Mesendoderm (in vitro differentiated cells): ENCODE results near the gene MOB3A.
"Not testable (repeated sequence)": the region's sequence is repeated elsewhere in the genome, so short reads cannot be mapped to it uniquely, and the experiment has no call there.

ENCODE experiments used
- DNase-seq: peaks from one replicate; pipeline ENCODE4 v3.0.0; 2013
- H2AK5ac ChIP-seq: 2 replicates; pipeline ENCODE4 v1.6.1; 2013; ENCODE audit warnings: low read length, inconsistent platforms
- H2BK120ac ChIP-seq: 2 replicates; pipeline ENCODE4 v1.6.1; 2013; ENCODE audit warnings: low read depth, mild to moderate bottlenecking, low read length, moderate library complexity, mixed read lengths
- H2BK15ac ChIP-seq: replicated peaks from 2 replicates; pipeline ENCODE4 v1.6.1; 2013; ENCODE audit warnings: low read depth, mild to moderate bottlenecking, moderate library complexity
- H2BK5ac ChIP-seq: 2 replicates; pipeline ENCODE4 v1.6.1; 2013; ENCODE audit warnings: low read length, inconsistent platforms
- H3K18ac ChIP-seq: 2 replicates; pipeline ENCODE4 v1.6.1; 2013; ENCODE audit warnings: mild to moderate bottlenecking, low read length, mixed read lengths
- H3K23ac ChIP-seq: one replicate; pipeline ENCODE4 v1.6.1; 2013; ENCODE audit warnings: low read length
- H3K27ac ChIP-seq: 2 replicates; pipeline ENCODE4 v1.5.1; 2013; ENCODE audit warnings: low read depth, mild to moderate bottlenecking, inconsistent platforms, low read length, moderate library complexity
- H3K27me3 ChIP-seq: 2 replicates; pipeline ENCODE4 v1.6.1; 2013; ENCODE audit warnings: low read length, control low read depth, mild to moderate bottlenecking, inconsistent platforms; ENCODE audit not compliant: insufficient read depth, poor library complexity
- H3K36me3 ChIP-seq: 2 replicates; pipeline ENCODE4 v1.6.1; 2013; ENCODE audit warnings: low read length, inconsistent platforms; ENCODE audit not compliant: control insufficient read depth, insufficient read depth
- H3K4ac ChIP-seq: one replicate; pipeline ENCODE4 v1.6.1; 2013; ENCODE audit warnings: low read depth, mild to moderate bottlenecking, low read length, moderate library complexity
- H3K4me1 ChIP-seq: 2 replicates; pipeline ENCODE4 v1.6.1; 2013; ENCODE audit warnings: low read depth, low read length, inconsistent platforms; ENCODE audit not compliant: control insufficient read depth
- H3K4me2 ChIP-seq: 2 replicates; pipeline ENCODE4 v1.6.1; 2013; ENCODE audit warnings: low read length
- H3K4me3 ChIP-seq: 2 replicates; pipeline ENCODE4 v1.5.1; 2013; ENCODE audit warnings: mild to moderate bottlenecking, low read length
- H3K56ac ChIP-seq: one replicate; pipeline ENCODE4 v1.6.1; 2013; ENCODE audit warnings: low read length
- H3K79me1 ChIP-seq: 2 replicates; pipeline ENCODE4 v1.6.1; 2013; ENCODE audit warnings: low read length, inconsistent platforms
- H3K79me2 ChIP-seq: 2 replicates; pipeline ENCODE4 v1.6.1; 2013; ENCODE audit warnings: mild to moderate bottlenecking, low read length; ENCODE audit not compliant: control insufficient read depth, insufficient read depth
- H3K9ac ChIP-seq: 2 replicates; pipeline ENCODE4 v1.6.1; 2013; ENCODE audit warnings: low read length, inconsistent platforms
- H4K5ac ChIP-seq: one replicate; pipeline ENCODE4 v1.6.1; 2013; ENCODE audit warnings: low read length
- H4K8ac ChIP-seq: one replicate; pipeline ENCODE4 v1.6.1; 2013; ENCODE audit warnings: low read depth, mild to moderate bottlenecking, control low read depth, low read length, moderate library complexity
- WGBS: extraction: QIAGEN DNeasy Blood & Tissue Kit; methylation state at CpG from one replicate; pipeline ENCODE4 v1.1.7; 2013; ENCODE audit warnings: low lambda C conversion rate, missing lambda C conversion rate; ENCODE audit not compliant: insufficient coverage; ENCODE audit errors: extremely low coverage; 5-methylcytosine and 5-hydroxymethylcytosine counted together

MOB3A gene

GRCh38 chr19:2034253-2034652 lies 61.9 kb downstream of the MOB3A start:
- not testable (repeated sequence) for H3K4ac ChIP-seq, H2BK15ac ChIP-seq, DNase-seq, H3K27me3 ChIP-seq, H4K5ac ChIP-seq, H3K18ac ChIP-seq, H3K36me3 ChIP-seq, H3K79me2 ChIP-seq, H2BK120ac ChIP-seq, H3K4me3 ChIP-seq, H2AK5ac ChIP-seq, H3K79me1 ChIP-seq, H3K4me2 ChIP-seq, H3K27ac ChIP-seq, H3K4me1 ChIP-seq, H3K23ac ChIP-seq, H2BK5ac ChIP-seq, H4K8ac ChIP-seq, H3K9ac ChIP-seq
- no CpG with 5 or more reads among the region's 15 CpGs for WGBS
- H3K56ac ChIP-seq, result peak overlapping the region; percentile 8

DNA sequence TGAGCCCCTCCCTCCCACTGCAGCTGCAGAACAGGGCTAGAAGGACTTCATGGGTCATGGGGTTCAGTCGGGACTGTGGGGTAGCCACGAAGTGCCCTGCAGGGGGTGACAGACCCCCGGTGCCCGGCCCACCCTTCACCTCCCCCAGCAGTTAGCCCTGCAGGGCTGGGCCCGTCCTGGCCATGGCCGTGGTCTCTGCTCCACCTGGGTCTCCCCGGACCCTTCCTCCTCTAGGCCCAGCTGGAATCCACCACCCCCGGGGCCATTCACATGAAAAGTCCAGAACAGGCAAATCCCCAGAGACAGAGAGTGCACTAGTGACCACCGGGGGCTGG lies 62.3 kb downstream of the MOB3A start:
- H3K56ac ChIP-seq, result no peak overlapping the region
- no peak overlapping the region for H2AK5ac ChIP-seq
- DNase-seq, result no peak
- H4K8ac ChIP-seq, result no peak overlapping the region
- no peak overlapping the region for H2BK15ac ChIP-seq
- H3K79me2 ChIP-seq, result no peaks in the 10 kb centered on the region
- no peaks in the 10 kb centered on the region for H3K4me1 ChIP-seq
- H4K5ac ChIP-seq, result no peak overlapping the region
- WGBS, result no CpG with 5 or more reads among the region's 9 CpGs
- H3K27me3 ChIP-seq, result no peaks in the 10 kb centered on the region
- no peak overlapping the region for H3K18ac ChIP-seq
- H2BK5ac ChIP-seq, result no peak overlapping the region
- H2BK120ac ChIP-seq, result no peak overlapping the region
- no peaks in the 10 kb centered on the region for H3K79me1 ChIP-seq
- H3K4ac ChIP-seq, result no peak overlapping the region
- no peak overlapping the region for H3K9ac ChIP-seq
- no peak overlapping the region for H3K4me3 ChIP-seq
- no peak overlapping the region for H3K27ac ChIP-seq
- H3K23ac ChIP-seq, result no peak overlapping the region
- H3K36me3 ChIP-seq, result no peaks in the 10 kb centered on the region
- H3K4me2 ChIP-seq, result no peak overlapping the region

DNA sequence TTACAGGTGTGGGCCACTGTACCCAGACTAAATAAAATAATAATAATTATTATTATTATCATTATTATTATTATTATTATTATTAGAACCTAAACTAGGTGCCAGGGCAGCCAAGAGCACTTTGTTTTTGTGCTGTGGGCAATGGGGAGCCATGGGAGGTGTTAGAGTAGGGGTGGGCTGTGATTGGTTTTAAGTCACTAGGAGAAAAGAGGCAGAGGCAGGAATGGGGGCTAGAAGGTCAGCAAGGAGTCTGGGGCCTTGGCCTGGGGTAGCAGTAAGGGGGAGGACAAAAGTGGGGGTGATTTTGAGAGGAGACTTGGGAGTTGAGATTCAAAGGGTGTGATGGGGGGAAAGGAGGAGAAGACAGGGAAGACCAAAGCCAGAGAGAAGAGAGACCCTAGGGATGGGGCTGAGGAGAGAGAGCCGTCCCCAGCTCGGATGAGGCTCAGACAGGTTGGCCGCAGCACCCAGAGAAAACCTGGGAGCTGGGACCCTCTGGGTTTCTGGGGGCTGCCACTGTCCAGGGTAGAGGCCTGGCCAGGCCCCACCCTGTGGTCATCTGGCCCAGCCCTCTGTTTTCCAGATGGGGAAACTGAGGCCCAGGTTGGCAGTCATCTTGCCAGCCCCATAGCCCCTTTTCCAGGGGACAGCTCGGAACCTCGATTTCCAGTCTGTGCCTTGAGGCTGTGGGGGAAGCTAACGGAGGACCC lies 62.9 kb downstream of the MOB3A start:
- Histone ChIP-seq H3K4me2 (no peak overlapping the region), H3K79me2 (no peaks in the 10 kb centered on the region), H3K27ac (no peak overlapping the region), H3K4ac (no peak overlapping the region), H2BK15ac (no peak overlapping the region), H3K18ac (no peak overlapping the region), H3K36me3 (no peaks in the 10 kb centered on the region), H3K27me3 (no peaks in the 10 kb centered on the region), H3K56ac (no peak overlapping the region), H3K4me3 (no peak overlapping the region), H3K9ac (no peak overlapping the region), H4K8ac (no peak overlapping the region), H3K23ac (no peak overlapping the region), H3K4me1 (no peaks in the 10 kb centered on the region), H3K79me1 (no peaks in the 10 kb centered on the region), H2AK5ac (no peak overlapping the region), H4K5ac (no peak overlapping the region), H2BK5ac (no peak overlapping the region), H2BK120ac (no peak overlapping the region)
- WGBS, result no CpG with 5 or more reads among the region's 6 CpGs
- DNase-seq, result no peak

DNA sequence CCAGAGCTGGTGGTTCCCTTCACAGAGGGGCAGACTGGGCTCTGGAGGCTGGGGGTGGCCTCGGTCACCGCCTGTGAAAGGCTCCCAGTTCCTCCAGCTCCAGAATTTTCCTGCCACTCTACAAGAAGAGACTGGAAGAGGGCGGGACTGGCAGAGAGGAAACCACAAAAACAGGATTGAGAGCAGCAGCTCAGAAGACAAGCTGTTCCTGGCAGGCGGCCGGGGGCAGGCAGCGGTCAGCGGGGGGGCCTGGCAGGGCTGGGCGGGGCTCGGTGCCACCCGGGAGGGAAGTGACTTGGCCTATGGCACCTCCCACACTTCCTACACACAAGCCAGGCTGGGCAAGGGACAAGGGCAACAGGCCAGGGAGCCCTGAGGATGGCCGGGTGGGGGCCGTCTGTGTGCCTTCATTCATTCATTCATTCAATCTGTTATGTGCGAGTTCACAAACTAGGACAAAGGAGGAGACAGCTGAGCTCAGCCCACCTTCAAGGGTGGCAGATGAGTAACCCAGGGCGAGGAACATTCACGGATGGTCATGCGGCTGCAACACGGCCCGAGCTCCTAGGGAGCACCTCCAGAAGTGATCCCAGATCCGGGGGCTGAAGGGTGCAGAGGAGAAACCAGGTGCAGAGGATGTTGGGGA lies 63.7 kb downstream of the MOB3A start:
- Histone ChIP-seq H2BK15ac (no peak overlapping the region), H3K4me3 (no peak overlapping the region), H3K18ac (no peak overlapping the region), H2BK120ac (no peak overlapping the region), H3K4me2 (no peak overlapping the region), H3K9ac (no peak overlapping the region), H3K27ac (no peak overlapping the region), H3K79me2 (no peaks in the 10 kb centered on the region), H3K79me1 (no peaks in the 10 kb centered on the region), H4K5ac (no peak overlapping the region), H2AK5ac (no peak overlapping the region), H3K23ac (no peak overlapping the region), H4K8ac (no peak overlapping the region), H2BK5ac (no peak overlapping the region), H3K56ac (peak overlapping the region; percentile 49), H3K4ac (no peak overlapping the region), H3K4me1 (no peaks in the 10 kb centered on the region), H3K36me3 (no peaks in the 10 kb centered on the region), H3K27me3 (no peaks in the 10 kb centered on the region)
- DNase-seq, result no peak
- no CpG with 5 or more reads among the region's 19 CpGs for WGBS

DNA sequence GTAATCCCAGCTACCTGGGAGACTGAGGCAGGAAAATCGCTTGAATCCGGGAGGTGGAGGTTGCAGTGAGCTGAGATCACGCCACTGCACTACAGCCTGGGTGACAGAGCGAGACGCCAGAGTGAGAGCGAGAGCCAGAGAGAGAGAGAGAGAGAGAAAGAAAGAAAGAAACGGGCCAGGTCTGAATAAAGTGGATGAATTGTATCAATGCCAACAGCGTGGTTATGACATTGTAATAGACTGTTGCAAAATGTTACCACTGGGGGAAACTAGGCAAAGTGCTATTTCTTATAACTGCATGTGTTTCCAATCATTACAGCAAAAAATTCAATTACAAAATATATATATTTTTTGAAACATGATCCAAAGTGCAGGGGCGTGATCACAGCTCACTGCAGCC lies 68.8 kb downstream of the MOB3A start:
- WGBS, result no CpG with 5 or more reads among the region's 9 CpGs
- Histone ChIP-seq H3K23ac (no peak overlapping the region), H3K56ac (no peak overlapping the region), H3K9ac (no peak overlapping the region), H2BK120ac (no peak overlapping the region), H2BK5ac (no peak overlapping the region), H3K4ac (no peak overlapping the region), H4K5ac (no peak overlapping the region), H3K27me3 (no peaks in the 10 kb centered on the region), H3K18ac (no peak overlapping the region), H3K36me3 (no peaks in the 10 kb centered on the region), H3K4me2 (no peak overlapping the region), H3K4me3 (no peak overlapping the region), H3K79me1 (no peaks in the 10 kb centered on the region), H2BK15ac (no peak overlapping the region), H4K8ac (no peak overlapping the region), H3K4me1 (no peaks in the 10 kb centered on the region), H3K27ac (no peak overlapping the region), H3K79me2 (no peaks in the 10 kb centered on the region), H2AK5ac (no peak overlapping the region)
- DNase-seq, result no peak

DNA sequence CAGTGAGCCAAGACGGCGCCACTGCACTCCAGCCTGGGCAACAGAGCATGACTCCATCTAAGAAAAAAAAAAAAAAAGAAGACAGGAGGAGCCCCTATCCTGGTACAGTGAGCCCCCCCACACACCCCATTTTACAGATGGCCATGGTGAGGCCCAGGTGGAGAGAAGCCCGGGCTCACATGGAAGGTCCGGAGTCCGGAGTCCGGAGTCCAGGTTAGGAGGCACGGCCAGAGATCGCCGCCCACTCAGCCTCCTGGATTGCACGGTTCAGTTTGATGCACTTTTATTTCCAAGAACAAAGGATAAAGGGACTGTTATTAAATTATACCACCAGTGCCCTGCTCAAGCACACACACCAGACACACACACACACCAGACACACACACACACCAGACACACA lies 69.4 kb downstream of the MOB3A start:
- Histone ChIP-seq H4K5ac (no peak overlapping the region), H3K79me2 (no peaks in the 10 kb centered on the region), H3K4me1 (no peaks in the 10 kb centered on the region), H2BK5ac (no peak overlapping the region), H3K27ac (no peak overlapping the region), H3K56ac (no peak overlapping the region), H3K4me3 (no peak overlapping the region), H3K9ac (no peak overlapping the region), H2BK15ac (no peak overlapping the region), H3K4ac (no peak overlapping the region), H3K36me3 (no peaks in the 10 kb centered on the region), H3K4me2 (no peak overlapping the region), H3K18ac (no peak overlapping the region), H2AK5ac (no peak overlapping the region), H2BK120ac (no peak overlapping the region), H3K23ac (no peak overlapping the region), H3K27me3 (no peaks in the 10 kb centered on the region), H4K8ac (no peak overlapping the region), H3K79me1 (no peaks in the 10 kb centered on the region)
- WGBS, result no CpG with 5 or more reads among the region's 10 CpGs
- no peak for DNase-seq
